Activated CD8-positive, alpha-beta memory T cell treated with anti-CD3 and anti-CD28 coated beads for 36 hours (primary cell): ENCODE results near the gene CD4. TPM values are rescaled to one million over a fixed set of nuclear protein-coding genes. Genes with fewer than 3 reads are reported as not detected.

Source experiments
- CTCF ChIA-PET: fragments of 350-600 bp; sonication (Branson Sonifier 250); formaldehyde crosslinking; loops from one replicate; lab custom pipeline; 2021; ENCODE audit warnings: antibody characterized with exemption; lab: Charles Lee
- POLR2A ChIA-PET: fragments of 350-600 bp; sonication (Branson Sonifier 250); formaldehyde crosslinking; loops from one replicate; lab custom pipeline; 2021; ENCODE audit warnings: antibody characterized with exemption; lab: Charles Lee
- total RNA-seq, 2 experiments: library from RNA; stranded (reverse); gene quantifications; one replicate each; pipeline ENCODE4 v1.2.3, GENCODE V29; 2021

The CD4 gene
- total RNA-seq, 2 experiments from 2014 or later: 1.4 to 1.6 TPM

- ChIA-PET CTCF (interaction anchor here (1.6 to 2.6 kb wide), 4 partner anchors 8 to 114 kb away, joined by 3 to 9 read pairs (median 5); partner anchors contain the start of gene SPSB2), POLR2A (no interaction called here)
Observed at GRCh38 chr12:6758506-6759095, 30.7 kb upstream of the CD4 start.

- ChIA-PET CTCF (interaction anchor here (0.6 to 2.6 kb wide), 5 partner anchors 15 to 126 kb away, joined by 3 to 9 read pairs (median 4); no protein-coding TSS in a partner anchor), POLR2A (no interaction called here)
Observed at GRCh38 chr12:6759741-6760140, 29.6 kb upstream of the CD4 start.

GRCh38 chr12:6763380-6763779 is 25.9 kb upstream of the CD4 start:
- ChIA-PET POLR2A (interaction anchor here (0.7 kb wide), 1 partner anchor 74 kb away, joined by 10 read pairs; the partner anchor contains the start of gene ZNF384), CTCF (interaction anchor here (1.9 kb wide), 1 partner anchor 10 kb away, joined by 9 read pairs; the partner anchor contains the start of gene MLF2)

- ChIA-PET CTCF (interaction anchor here (0.6 to 4.2 kb wide), 3 partner anchors 11 to 54 kb away, joined by 3 to 45 read pairs (median 42); partner anchors contain the start of gene MLF2), POLR2A (interaction anchor here (0.7 kb wide), 1 partner anchor 75 kb away, joined by 10 read pairs; the partner anchor contains the start of gene ZNF384)
Observed at GRCh38 chr12:6764011-6764828, 25.1 kb upstream of the CD4 start.

- ChIA-PET CTCF (interaction anchor here (0.8 to 4.2 kb wide), 9 partner anchors 9 to 199 kb away, joined by 3 to 45 read pairs (median 5); partner anchors contain the start of gene MLF2), POLR2A (interaction anchor here (2.0 kb wide), 2 partner anchors 10 to 12 kb away, joined by 8 to 14 read pairs; partner anchors contain the start of gene MLF2)
Observed at GRCh38 chr12:6765048-6765633, 24.2 kb upstream of the CD4 start.

DNA sequence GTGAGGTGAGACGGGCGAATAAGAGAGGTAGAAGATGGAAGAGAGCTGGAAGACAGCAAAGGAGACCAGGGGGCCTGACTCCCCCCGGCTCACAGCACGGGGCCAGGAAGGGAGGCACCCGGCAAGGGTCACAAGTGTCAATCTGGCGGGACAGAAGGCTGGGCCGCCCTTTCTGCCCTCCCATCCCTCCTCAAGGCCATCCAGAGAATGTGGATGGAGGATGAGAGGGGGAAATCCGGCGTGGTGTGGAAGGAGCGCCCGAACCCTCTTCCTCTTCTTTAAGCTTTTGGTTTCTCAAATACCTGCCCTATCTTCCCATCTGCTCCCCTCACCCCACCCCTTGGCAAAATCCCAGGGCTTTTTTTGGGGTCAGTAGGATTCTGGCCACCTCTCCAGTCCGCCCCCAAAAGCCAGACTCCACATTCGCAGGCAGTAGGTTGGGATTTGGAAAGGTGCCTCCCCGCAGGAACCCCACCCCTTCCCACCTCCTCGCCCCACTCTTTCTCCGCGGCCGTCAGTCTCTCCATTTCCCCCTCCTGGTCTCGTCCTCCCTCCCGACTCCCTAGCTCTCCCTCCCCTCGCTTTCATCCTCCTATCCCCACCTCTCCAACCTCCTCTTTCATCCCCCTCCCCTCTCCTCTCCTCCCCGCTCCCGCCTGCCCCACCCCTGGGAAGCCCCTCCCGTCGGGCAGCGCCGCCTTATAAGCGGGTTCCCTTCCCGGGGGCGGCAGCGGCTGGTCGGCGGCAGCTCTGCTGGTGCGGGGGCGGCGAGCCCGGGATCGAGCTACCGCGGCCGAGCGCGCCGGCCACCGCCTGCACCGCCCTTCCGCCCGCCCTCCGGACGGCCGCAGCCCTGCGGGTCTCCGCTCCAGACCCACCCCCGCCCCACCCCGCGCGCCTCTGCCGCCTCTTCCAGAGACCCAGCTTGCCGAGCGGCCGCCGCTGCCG is 23.4 kb upstream of the CD4 start, which contains the start of gene PTMS:
PTMS (plus strand) TSS at position 730 of the 948 bp plus-strand sequence. CDS start 343 bp downstream, outside the sequence.
- POLR2A ChIA-PET: interaction anchor here (0.5 to 2.9 kb wide), 8 partner anchors 8 to 172 kb away, joined by 3 to 14 read pairs (median 4); partner anchors contain the start of genes MLF2, SPSB2 and ZNF384

DNA sequence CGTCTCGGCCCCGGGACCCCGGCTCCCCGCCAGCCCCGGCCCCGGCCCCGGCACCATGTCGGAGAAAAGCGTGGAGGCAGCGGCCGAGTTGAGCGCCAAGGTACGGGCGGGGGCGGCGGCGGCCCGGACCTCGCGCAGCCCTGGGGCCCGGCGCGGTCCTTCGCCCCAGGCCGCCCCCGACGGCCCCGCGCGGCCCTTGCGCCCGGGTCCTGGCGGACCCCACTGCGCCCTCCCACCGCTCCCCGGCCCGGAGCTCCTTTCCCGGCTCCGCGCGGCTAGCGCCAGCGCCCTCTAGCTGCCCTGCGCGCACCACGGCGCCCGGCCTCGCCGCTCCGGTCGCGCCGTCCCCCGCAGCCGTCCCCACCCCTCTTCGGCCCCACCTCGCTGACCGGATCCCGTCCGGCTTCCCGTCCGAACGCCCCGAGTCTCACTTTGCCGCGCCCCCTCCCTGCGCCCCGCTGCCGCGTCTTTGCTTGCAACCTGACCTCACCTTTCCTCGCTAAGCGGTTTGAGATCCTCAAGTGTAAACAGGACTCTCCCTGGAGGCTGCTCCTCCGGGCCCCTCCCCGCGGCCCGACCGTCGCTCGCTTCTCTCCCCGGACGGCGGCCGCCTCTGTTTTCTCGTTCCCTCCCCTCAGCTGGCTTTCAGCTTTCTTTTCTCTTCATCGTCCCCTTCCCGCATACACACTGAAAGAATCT is 22.5 kb upstream of the CD4 start:
- ChIA-PET CTCF (interaction anchor here (0.8 to 4.2 kb wide), 24 partner anchors 9 to 342 kb away, joined by 3 to 45 read pairs (median 4); partner anchors contain the start of genes C12orf57, COPS7A, GPR162 and MLF2), POLR2A (interaction anchor here (0.6 to 2.9 kb wide), 9 partner anchors 8 to 171 kb away, joined by 3 to 14 read pairs (median 3); partner anchors contain the start of genes COPS7A, MLF2, SPSB2 and ZNF384)

More for the DNA sequence above, 23.4 kb upstream of the CD4 start, which contains the start of gene PTMS:
- CTCF ChIA-PET: interaction anchor here (0.8 to 4.2 kb wide), 26 partner anchors 8 to 343 kb away, joined by 3 to 45 read pairs (median 4); partner anchors contain the start of genes C12orf57, COPS7A, GPR162 and MLF2

DNA sequence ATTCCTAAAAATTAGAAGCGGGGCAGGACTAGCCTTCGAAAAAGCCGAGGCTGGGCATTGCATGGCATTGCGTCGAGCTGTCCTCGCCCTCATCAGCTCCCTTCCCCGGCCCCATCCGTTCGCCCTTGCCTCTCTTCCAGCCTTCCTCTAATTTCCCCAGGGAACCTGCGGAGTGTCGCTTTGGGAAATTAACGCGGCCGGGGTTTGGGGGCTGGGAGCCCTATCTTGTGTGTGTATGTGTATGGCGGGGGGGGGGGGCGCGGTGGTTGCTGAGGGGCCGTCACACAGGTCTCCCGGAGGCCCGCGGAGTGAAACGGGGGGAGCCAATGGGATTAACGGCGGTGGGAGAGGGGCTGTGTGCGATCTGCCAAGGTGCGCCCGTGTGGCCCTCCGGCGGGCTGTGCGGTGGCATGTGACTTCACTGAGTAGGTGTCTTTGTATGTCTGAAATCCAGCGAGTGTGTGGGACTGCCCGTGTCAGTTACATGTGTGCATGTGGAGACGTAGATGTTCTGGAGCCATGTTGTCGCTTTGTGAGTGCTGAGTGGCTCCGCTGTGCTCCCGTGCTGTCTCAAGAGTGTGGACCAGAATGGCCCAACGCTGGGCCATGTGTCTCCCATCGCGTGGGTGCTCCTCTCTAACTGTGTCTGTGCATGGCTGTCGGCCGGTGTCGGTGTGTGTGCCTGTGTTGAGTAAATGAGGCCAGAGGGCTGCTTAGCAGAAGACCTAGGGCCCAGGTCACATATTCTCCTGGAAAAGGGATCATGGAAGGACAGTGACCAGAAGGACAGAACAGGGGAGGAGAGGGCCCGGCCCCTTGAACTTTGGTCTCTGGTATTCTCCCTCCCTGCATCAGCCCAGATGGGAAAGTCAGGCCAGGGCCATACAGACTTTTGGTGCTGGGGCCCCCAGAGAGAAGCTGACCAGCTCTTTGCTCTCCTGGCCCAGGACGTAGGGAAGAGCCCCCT is 21.7 kb upstream of the CD4 start:
- CTCF ChIA-PET: interaction anchor here (0.8 to 11.7 kb wide), 19 partner anchors 9 to 341 kb away, joined by 3 to 85 read pairs (median 4); partner anchors contain the start of genes COPS7A, GPR162, MLF2 and SPSB2
- POLR2A ChIA-PET: interaction anchor here (0.6 to 2.9 kb wide), 9 partner anchors 7 to 170 kb away, joined by 3 to 14 read pairs (median 3); partner anchors contain the start of genes COPS7A, MLF2, SPSB2 and ZNF384

DNA sequence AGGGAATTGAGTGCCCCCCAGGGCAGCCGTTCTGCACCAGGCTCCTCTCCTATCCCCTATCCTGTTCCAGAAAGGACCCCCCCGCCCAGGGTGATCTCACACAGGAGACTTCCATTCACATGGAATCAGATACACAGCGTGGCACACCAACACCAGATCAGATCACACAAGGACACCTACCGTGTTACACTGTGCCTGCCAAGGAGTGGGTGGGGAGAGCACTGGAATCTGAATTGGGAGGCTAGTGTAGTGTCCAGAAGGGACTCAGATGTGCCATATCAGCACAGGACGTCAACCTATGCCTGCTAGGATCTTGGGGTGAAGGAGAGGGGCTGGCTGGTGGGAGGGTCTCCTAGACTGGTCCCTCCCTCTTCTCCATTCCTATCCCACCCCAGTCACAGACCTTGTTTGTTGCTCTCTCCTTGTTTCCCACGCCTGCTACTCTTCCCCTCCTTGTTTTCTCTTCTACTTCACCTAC is 20.9 kb upstream of the CD4 start:
- ChIA-PET POLR2A (interaction anchor here (2.9 kb wide), 1 partner anchor 10 kb away, joined by 7 read pairs; no protein-coding TSS in a partner anchor), CTCF (interaction anchor here (2.1 to 11.7 kb wide), 4 partner anchors 8 to 53 kb away, joined by 6 to 85 read pairs (median 30); partner anchors contain the start of genes GPR162 and MLF2)

- ChIA-PET POLR2A (no interaction called here), CTCF (interaction anchor here (11.7 kb wide), 1 partner anchor 16 kb away, joined by 85 read pairs; the partner anchor contains the start of gene MLF2)
Observed at GRCh38 chr12:6768990-6769389, 20.3 kb upstream of the CD4 start.

DNA sequence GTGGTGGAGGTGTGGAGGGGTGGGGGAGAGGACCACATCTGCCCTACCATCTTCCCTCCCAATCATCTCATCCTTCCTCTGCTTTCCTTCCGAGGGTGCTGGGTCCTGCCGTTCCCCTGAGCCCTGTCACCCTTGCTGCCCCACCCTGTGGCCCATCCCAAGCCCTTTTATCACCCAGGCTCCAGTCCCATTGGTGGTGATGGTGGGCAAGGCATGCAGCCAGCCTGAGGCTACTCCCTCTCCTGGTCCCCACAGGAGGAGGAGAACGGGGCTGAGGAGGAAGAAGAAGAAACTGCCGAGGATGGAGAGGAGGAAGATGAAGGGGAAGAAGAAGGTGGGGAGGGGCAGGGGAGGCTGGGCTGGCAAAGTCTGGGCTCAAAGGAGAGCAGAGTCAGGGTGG is 19.7 kb upstream of the CD4 start:
- ChIA-PET CTCF (interaction anchor here (1.5 to 11.7 kb wide), 2 partner anchors 10 to 17 kb away, joined by 5 to 85 read pairs; partner anchors contain the start of gene MLF2), POLR2A (no interaction called here)

- ChIA-PET POLR2A (no interaction called here), CTCF (interaction anchor here (1.5 to 11.7 kb wide), 2 partner anchors 10 to 17 kb away, joined by 5 to 85 read pairs; partner anchors contain the start of gene MLF2)
Observed at GRCh38 chr12:6770094-6770493, 19.2 kb upstream of the CD4 start.

DNA sequence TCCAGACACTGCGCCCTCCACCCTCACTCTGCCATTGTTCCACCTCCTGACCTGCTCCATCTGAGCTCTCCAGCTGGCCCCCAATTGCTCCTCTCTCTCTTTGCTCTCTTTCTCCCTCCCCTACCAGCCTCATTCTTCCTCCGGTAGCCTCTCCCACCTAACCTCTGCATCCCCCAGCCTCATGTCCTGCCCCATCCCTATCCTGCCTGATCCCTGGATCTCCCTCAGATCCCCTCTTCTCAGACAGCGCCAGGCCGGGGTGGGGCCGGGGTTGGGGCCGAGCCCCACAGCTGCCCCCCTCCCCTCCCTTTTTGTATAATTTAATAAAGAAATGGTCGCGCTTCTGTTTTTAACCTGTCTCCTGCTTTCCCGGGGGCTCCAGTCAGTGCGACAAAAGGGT is 18.7 kb upstream of the CD4 start:
- POLR2A ChIA-PET: interaction anchor here (0.7 to 1.1 kb wide), 2 partner anchors 18 to 158 kb away, joined by 3 to 14 read pairs; partner anchors contain the start of gene MLF2
- CTCF ChIA-PET: interaction anchor here (0.5 to 11.7 kb wide), 4 partner anchors 10 to 319 kb away, joined by 3 to 85 read pairs (median 6); partner anchors contain the start of genes MLF2 and TAPBPL

DNA sequence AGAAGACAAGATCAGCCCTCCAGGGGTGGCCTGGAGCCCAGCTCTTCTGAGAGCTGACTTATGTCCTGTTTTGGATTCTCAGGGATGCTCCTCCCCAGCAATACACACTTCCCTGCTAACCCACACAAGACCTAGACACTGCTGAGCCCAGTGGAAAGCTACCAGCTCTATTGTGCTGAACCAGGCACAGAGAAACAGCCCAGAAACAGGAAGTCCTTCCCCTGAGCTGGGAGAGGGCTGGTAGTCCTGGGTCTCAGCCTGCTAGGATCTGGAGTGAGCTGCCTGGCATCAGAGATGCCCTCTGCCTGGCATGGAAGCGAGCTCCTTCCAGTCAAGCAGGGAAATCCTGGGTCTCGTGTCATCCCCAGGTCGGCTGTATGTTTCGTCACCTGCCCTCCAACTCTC is 18.2 kb upstream of the CD4 start:
- CTCF ChIA-PET: interaction anchor here (0.5 to 11.7 kb wide), 5 partner anchors 9 to 319 kb away, joined by 3 to 85 read pairs (median 5); partner anchors contain the start of genes MLF2 and TAPBPL
- POLR2A ChIA-PET: interaction anchor here (0.5 to 1.3 kb wide), 5 partner anchors 18 to 159 kb away, joined by 3 to 14 read pairs (median 4); partner anchors contain the start of genes CDCA3, MLF2 and SPSB2
